ENCODE data around the gene TSG101. TPM values are rescaled to one million over a fixed set of nuclear protein-coding genes. Genes with fewer than 3 reads are reported as not detected.

Gene TSG101
- total and polyA plus RNA-seq, 2 donors (not counting 1 experiment from before 2014, with no cell fraction given), result 78.4 to 146 TPM

- Histone ChIP-seq H2AFZ (ENCODE audit: low read length) (no peak overlapping the region), H4K20me1 (ENCODE audit: control insufficient read depth, extremely low read depth, insufficient read depth, low read length) (no peaks in the 10 kb centered on the region), H3K79me2 (ENCODE audit: control insufficient read depth, insufficient read depth, low read length) (no peaks in the 10 kb centered on the region), H3K9me3 (ENCODE audit: control insufficient read depth, insufficient read depth, low read depth, low read length) (no peaks in the 10 kb centered on the region), H3K27ac (ENCODE audit: insufficient read depth, low read length) (no peak overlapping the region), H3K4me2 (ENCODE audit: extremely low read depth, insufficient read depth, low read length) (no peak overlapping the region), H3K9ac (ENCODE audit: insufficient read depth, low read length) (no peak overlapping the region), H3K36me3 (ENCODE audit: control insufficient read depth, insufficient read depth, low read length) (no peaks in the 10 kb centered on the region), H3K4me1 (ENCODE audit: control insufficient read depth, extremely low read depth, insufficient read depth, low read length) (no peaks in the 10 kb centered on the region), H3K27me3 (ENCODE audit: control insufficient read depth, insufficient read depth, low read length) (no peaks in the 10 kb centered on the region), H3K4me3 (replicated peaks in 1 of 4; ENCODE audit: control extremely low read depth in 1 of 4, insufficient read depth in 1 of 4, low read depth in 3 of 4, low read length in 4 of 4) (no peak overlapping the region)
- DNase-seq (ENCODE audit: low read depth in 2 of 2), result no peak
- TF ChIP-seq, protein P1, sequence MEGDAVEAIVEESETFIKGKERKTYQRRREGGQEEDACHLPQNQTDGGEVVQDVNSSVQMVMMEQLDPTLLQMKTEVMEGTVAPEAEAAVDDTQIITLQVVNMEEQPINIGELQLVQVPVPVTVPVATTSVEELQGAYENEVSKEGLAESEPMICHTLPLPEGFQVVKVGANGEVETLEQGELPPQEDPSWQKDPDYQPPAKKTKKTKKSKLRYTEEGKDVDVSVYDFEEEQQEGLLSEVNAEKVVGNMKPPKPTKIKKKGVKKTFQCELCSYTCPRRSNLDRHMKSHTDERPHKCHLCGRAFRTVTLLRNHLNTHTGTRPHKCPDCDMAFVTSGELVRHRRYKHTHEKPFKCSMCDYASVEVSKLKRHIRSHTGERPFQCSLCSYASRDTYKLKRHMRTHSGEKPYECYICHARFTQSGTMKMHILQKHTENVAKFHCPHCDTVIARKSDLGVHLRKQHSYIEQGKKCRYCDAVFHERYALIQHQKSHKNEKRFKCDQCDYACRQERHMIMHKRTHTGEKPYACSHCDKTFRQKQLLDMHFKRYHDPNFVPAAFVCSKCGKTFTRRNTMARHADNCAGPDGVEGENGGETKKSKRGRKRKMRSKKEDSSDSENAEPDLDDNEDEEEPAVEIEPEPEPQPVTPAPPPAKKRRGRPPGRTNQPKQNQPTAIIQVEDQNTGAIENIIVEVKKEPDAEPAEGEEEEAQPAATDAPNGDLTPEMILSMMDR (conservative IDR thresholded peaks at IDR 0.05 in 1 of 2, IDR thresholded peaks at IDR 0.05 in 1 of 2; ENCODE audit: low read depth in 1 of 2, low read length in 2 of 2), result no peak
- no peak for TF ChIP-seq EZH2 (IDR thresholded peaks at IDR 0.05; ENCODE audit: low read length, missing control alignments)
Measured at GRCh38 chr11:18459634-18460033, 67.1 kb downstream of the TSG101 start.

DNA sequence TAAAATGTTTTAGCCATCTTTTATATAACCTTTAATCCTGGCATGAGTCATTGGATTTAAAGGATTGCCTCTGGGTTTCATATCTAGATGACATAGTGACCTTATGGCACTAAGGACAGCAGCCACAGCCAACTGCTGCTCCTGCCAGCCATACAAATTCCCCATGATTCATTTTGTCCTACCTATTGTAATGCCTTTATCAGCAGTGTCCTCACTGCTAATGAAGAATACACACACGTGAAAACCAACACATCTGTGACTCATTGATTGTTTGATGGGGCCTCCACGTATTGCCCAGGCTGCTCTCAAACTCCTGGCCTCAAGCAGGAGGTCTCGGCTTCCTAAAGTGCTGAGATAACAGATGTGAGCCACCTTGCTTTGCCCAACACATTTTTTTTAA lies 69.3 kb downstream of the TSG101 start:
- H3K9me3 ChIP-seq (ENCODE audit: control insufficient read depth, insufficient read depth, low read depth, low read length), result no peaks in the 10 kb centered on the region
- peak in 1 of 2 donors; percentile 49 for DNase-seq (ENCODE audit: low read depth in 2 of 2)
- H3K4me2 ChIP-seq (ENCODE audit: extremely low read depth, insufficient read depth, low read length), result no peak overlapping the region
- H3K27ac ChIP-seq (ENCODE audit: insufficient read depth, low read length), result no peak overlapping the region
- no peaks in the 10 kb centered on the region for H3K27me3 ChIP-seq (ENCODE audit: control insufficient read depth, insufficient read depth, low read length)
- H3K79me2 ChIP-seq (ENCODE audit: control insufficient read depth, insufficient read depth, low read length), result no peaks in the 10 kb centered on the region
- H3K36me3 ChIP-seq (ENCODE audit: control insufficient read depth, insufficient read depth, low read length), result no peaks in the 10 kb centered on the region
- H3K9ac ChIP-seq (ENCODE audit: insufficient read depth, low read length), result no peak overlapping the region
- no peaks in the 10 kb centered on the region for H3K4me1 ChIP-seq (ENCODE audit: control insufficient read depth, extremely low read depth, insufficient read depth, low read length)
- H4K20me1 ChIP-seq (ENCODE audit: control insufficient read depth, extremely low read depth, insufficient read depth, low read length), result no peaks in the 10 kb centered on the region
- no peak overlapping the region for H3K4me3 ChIP-seq (replicated peaks in 1 of 4; ENCODE audit: control extremely low read depth in 1 of 4, insufficient read depth in 1 of 4, low read depth in 3 of 4, low read length in 4 of 4)
- H2AFZ ChIP-seq (ENCODE audit: low read length), result no peak overlapping the region
- no peak for TF ChIP-seq EZH2 (IDR thresholded peaks at IDR 0.05; ENCODE audit: low read length, missing control alignments)
- TF ChIP-seq, protein P1 (conservative IDR thresholded peaks at IDR 0.05 in 1 of 2, IDR thresholded peaks at IDR 0.05 in 1 of 2; ENCODE audit: low read depth in 1 of 2, low read length in 2 of 2), result no peak

GRCh38 chr11:18455686-18456372 lies 70.9 kb downstream of the TSG101 start, which contains the start of gene LDHAL6A:
Gene LDHAL6A (plus strand): TSS chr11:18455856. CDS start chr11:18456681, 825 bp downstream.
- Histone ChIP-seq H3K9me3 (ENCODE audit: control insufficient read depth, insufficient read depth, low read depth, low read length) (no peaks in the 10 kb centered on the region), H3K9ac (ENCODE audit: insufficient read depth, low read length) (no peak within 1 kb of the TSS), H3K27ac (ENCODE audit: insufficient read depth, low read length) (no peak within 1 kb of the TSS), H3K79me2 (ENCODE audit: control insufficient read depth, insufficient read depth, low read length) (no peaks in the 10 kb centered on the region), H3K36me3 (ENCODE audit: control insufficient read depth, insufficient read depth, low read length) (no peaks in the 10 kb centered on the region), H3K4me3 (replicated peaks in 1 of 4; ENCODE audit: control extremely low read depth in 1 of 4, insufficient read depth in 1 of 4, low read depth in 3 of 4, low read length in 4 of 4) (peak within 1 kb of the TSS in 1 of 4 experiments; percentile 16), H2AFZ (ENCODE audit: low read length) (no peak within 1 kb of the TSS), H3K27me3 (ENCODE audit: control insufficient read depth, insufficient read depth, low read length) (no peaks in the 10 kb centered on the region), H4K20me1 (ENCODE audit: control insufficient read depth, extremely low read depth, insufficient read depth, low read length) (no peaks in the 10 kb centered on the region), H3K4me1 (ENCODE audit: control insufficient read depth, extremely low read depth, insufficient read depth, low read length) (no peaks in the 10 kb centered on the region), H3K4me2 (ENCODE audit: extremely low read depth, insufficient read depth, low read length) (no peak within 1 kb of the TSS)
- DNase-seq (ENCODE audit: low read depth in 2 of 2), result no peak
- TF ChIP-seq, protein P1 (conservative IDR thresholded peaks at IDR 0.05 in 1 of 2, IDR thresholded peaks at IDR 0.05 in 1 of 2; ENCODE audit: low read depth in 1 of 2, low read length in 2 of 2), result no peak
- TF ChIP-seq EZH2 (IDR thresholded peaks at IDR 0.05; ENCODE audit: low read length, missing control alignments), result no peak
